22Rv1 (cell line): ENCODE data around the gene TERT.

Experiments used
- H3K27ac ChIP-seq: fragments of 450-650 bp; 2 replicates; pipeline ENCODE4 v1.5.1; 2017
- CTCF ChIP-seq: fragments of 450-650 bp; IDR thresholded peaks from 2 replicates; pipeline ENCODE4 v1.5.1; 2017; ENCODE audit warnings: mild to moderate bottlenecking
- ZFX ChIP-seq: fragments of 450-650 bp; IDR thresholded peaks from 2 replicates; pipeline ENCODE4 v1.6.1; 2017; ENCODE audit warnings: antibody characterized with exemption, borderline replicate concordance

TERT gene

GRCh38 chr5:1282131-1282992, 12.5 kb downstream of the TERT start:
- TF ChIP-seq CTCF = no peak
- TF ChIP-seq ZFX = no peak
- no peak overlapping the region for H3K27ac ChIP-seq

- no peak for TF ChIP-seq CTCF
- no peak for TF ChIP-seq ZFX
- no peak overlapping the region for H3K27ac ChIP-seq
These were observed 13.6 kb downstream of the TERT start for GRCh38 chr5:1281038-1281882.

GRCh38 chr5:1280177-1281037, 14.5 kb downstream of the TERT start:
- TF ChIP-seq ZFX (no peak), CTCF (no peak)
- no peak overlapping the region for H3K27ac ChIP-seq

- no peak overlapping the region for H3K27ac ChIP-seq
- TF ChIP-seq CTCF = no peak
These were observed 15.3 kb downstream of the TERT start for GRCh38 chr5:1279443-1280151.

- TF ChIP-seq CTCF (no peak), ZFX (no peak)
- H3K27ac ChIP-seq = no peak overlapping the region
These were observed 16.0 kb downstream of the TERT start for GRCh38 chr5:1278656-1279442.

- H3K27ac ChIP-seq = no peak overlapping the region
- TF ChIP-seq CTCF (no peak), ZFX (no peak)
These were observed 16.7 kb downstream of the TERT start for GRCh38 chr5:1278216-1278615.
